Osteocyte (in vitro differentiated cells): Measurements from ENCODE around the gene SMYD3. TPM values are rescaled to one million over a fixed set of nuclear protein-coding genes. Genes with fewer than 3 reads are reported as not detected.

ENCODE experiments used
- DNase-seq: peaks from one replicate; pipeline ENCODE4 v3.0.0; 2021; ENCODE audit warnings: mixed read lengths; ENCODE audit not compliant: unreplicated experiment; ENCODE audit errors: extremely low spot score
- H3K27ac Mint-ChIP-seq: one replicate; pipeline ENCODE4 v1.8.0; 2021; ENCODE audit warnings: mild to moderate bottlenecking, mixed read lengths; ENCODE audit not compliant: unreplicated experiment
- H3K27me3 Mint-ChIP-seq: one replicate; pipeline ENCODE4 v1.8.0; 2021; ENCODE audit warnings: mixed read lengths; ENCODE audit not compliant: unreplicated experiment
- H3K36me3 Mint-ChIP-seq: one replicate; pipeline ENCODE4 v1.8.0; 2021; ENCODE audit warnings: mixed read lengths; ENCODE audit not compliant: unreplicated experiment
- H3K4me1 Mint-ChIP-seq: one replicate; pipeline ENCODE4 v1.8.0; 2021; ENCODE audit warnings: mixed read lengths; ENCODE audit not compliant: unreplicated experiment
- H3K4me3 Mint-ChIP-seq: one replicate; pipeline ENCODE4 v1.8.0; 2021; ENCODE audit warnings: mild to moderate bottlenecking, moderate library complexity, mixed read lengths; ENCODE audit not compliant: unreplicated experiment
- H3K9me3 Mint-ChIP-seq: one replicate; pipeline ENCODE4 v1.8.0; 2021; ENCODE audit warnings: mixed read lengths; ENCODE audit not compliant: unreplicated experiment
- total RNA-seq: library from RNA; stranded (reverse); gene quantifications from 2 replicates; pipeline ENCODE4 v1.2.1, GENCODE V29; 2021
- TF ChIP-seq, protein P1 (sequence below): fragments of 200-600 bp; sonication (generic); IDR thresholded peaks from 2 replicates; pipeline ENCODE4 v1.5.0; 2021; ENCODE audit warnings: antibody characterized with exemption, mild to moderate bottlenecking, moderate library complexity

SMYD3 gene
- total RNA-seq, 1 donor from 2014 or later, result 22.3 TPM

DNA sequence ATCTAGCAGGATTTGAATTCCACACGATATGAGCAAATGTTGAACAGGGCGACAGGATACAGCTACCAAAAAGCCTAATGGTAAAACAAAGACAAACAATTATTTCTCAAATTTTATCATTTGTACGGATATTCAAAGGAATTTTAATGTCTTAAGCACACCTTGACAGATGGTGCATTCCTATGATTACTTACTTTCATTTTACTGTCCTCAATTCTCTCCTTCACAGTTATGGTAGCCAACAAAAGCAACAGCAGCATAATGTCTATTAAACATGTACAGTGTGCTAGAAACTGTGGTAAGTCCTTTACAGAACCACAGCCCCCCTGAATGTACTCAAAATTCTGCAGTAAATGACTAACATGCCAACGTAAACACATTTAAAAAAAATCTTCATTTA is 365.8 kb downstream of the SMYD3 start:
- Mint-ChIP-seq H3K36me3 (no peaks in the 10 kb centered on the region), H3K4me3 (no peak overlapping the region), H3K27me3 (no peaks in the 10 kb centered on the region), H3K4me1 (peaks cover 14% of the 10 kb centered on the region), H3K9me3 (no peaks in the 10 kb centered on the region), H3K27ac (no peak overlapping the region)
- TF ChIP-seq, protein P1, sequence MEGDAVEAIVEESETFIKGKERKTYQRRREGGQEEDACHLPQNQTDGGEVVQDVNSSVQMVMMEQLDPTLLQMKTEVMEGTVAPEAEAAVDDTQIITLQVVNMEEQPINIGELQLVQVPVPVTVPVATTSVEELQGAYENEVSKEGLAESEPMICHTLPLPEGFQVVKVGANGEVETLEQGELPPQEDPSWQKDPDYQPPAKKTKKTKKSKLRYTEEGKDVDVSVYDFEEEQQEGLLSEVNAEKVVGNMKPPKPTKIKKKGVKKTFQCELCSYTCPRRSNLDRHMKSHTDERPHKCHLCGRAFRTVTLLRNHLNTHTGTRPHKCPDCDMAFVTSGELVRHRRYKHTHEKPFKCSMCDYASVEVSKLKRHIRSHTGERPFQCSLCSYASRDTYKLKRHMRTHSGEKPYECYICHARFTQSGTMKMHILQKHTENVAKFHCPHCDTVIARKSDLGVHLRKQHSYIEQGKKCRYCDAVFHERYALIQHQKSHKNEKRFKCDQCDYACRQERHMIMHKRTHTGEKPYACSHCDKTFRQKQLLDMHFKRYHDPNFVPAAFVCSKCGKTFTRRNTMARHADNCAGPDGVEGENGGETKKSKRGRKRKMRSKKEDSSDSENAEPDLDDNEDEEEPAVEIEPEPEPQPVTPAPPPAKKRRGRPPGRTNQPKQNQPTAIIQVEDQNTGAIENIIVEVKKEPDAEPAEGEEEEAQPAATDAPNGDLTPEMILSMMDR, result no peak
- no peak for DNase-seq

DNA sequence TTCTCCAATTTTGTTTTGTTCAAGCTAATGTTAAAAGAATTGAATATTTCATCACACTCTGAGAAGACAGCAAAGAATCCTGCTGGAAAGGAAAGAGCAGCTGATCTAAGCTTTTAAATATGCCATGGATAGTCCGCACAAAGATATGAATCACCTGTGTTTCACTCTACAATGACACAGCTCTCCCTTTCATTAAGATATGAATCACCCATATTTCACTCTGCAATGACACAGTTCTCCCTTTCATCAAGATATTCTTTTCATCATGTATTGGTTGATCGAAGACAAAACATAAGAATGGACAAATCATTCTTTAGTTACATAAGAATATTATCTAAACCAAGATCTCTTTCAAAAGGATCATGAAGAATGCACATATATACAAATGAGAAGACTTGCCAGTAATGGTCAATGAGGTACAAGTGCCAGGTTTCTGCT is 367.3 kb downstream of the SMYD3 start:
- no peaks in the 10 kb centered on the region for H3K27me3 Mint-ChIP-seq
- no peak overlapping the region for H3K27ac Mint-ChIP-seq
- TF ChIP-seq, protein P1, result no peak
- H3K4me1 Mint-ChIP-seq, result peaks cover 14% of the 10 kb centered on the region
- H3K4me3 Mint-ChIP-seq, result no peak overlapping the region
- no peaks in the 10 kb centered on the region for H3K9me3 Mint-ChIP-seq
- no peak for DNase-seq
- no peaks in the 10 kb centered on the region for H3K36me3 Mint-ChIP-seq

DNA sequence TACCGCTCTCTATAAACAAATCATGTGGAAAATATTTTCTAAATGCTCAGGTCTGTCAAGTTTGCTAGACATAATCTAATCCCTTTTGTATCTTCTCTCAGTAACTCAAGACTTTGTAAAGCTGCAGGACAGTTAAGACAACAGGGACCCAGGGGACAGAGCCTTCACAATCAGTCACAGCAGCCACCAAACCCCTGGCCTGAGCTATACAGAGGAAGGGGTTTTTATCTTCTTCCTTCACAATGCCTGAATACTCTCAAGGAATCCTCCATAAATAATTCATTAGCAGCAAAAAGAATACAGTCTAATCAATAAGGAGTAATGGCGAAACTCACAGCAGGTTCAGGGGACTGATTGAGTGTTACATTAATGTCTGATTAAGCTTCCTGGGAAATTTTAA is 368.3 kb downstream of the SMYD3 start:
- TF ChIP-seq, protein P1, result no peak
- no peak for DNase-seq
- Mint-ChIP-seq H3K9me3 (no peaks in the 10 kb centered on the region), H3K4me3 (no peak overlapping the region), H3K36me3 (no peaks in the 10 kb centered on the region), H3K27ac (no peak overlapping the region), H3K4me1 (peaks cover 14% of the 10 kb centered on the region), H3K27me3 (no peaks in the 10 kb centered on the region)

DNA sequence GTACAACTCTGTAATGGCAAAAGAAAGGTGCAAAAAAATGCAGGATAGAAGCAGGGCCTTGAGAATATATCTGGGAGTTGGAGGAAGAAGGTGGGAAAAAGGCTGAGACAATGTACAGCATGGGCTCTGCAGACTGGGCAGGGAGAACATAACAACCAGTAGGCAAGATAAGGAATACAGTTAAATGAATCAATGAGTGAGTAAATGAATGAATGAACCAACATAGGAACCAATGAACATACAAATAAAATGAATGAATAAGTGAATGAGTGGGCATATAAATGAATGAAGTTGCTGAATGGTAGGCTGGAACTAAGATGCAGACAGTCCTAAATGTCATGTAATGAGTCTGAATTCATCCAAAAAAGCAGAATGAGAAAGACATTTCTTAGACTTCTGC is 370.6 kb downstream of the SMYD3 start:
- Mint-ChIP-seq H3K4me1 (peaks cover 7% of the 10 kb centered on the region), H3K27me3 (no peaks in the 10 kb centered on the region), H3K4me3 (no peak overlapping the region), H3K9me3 (no peaks in the 10 kb centered on the region), H3K27ac (no peak overlapping the region), H3K36me3 (peaks cover 1% of the 10 kb centered on the region)
- TF ChIP-seq, protein P1, result no peak
- DNase-seq, result no peak

DNA sequence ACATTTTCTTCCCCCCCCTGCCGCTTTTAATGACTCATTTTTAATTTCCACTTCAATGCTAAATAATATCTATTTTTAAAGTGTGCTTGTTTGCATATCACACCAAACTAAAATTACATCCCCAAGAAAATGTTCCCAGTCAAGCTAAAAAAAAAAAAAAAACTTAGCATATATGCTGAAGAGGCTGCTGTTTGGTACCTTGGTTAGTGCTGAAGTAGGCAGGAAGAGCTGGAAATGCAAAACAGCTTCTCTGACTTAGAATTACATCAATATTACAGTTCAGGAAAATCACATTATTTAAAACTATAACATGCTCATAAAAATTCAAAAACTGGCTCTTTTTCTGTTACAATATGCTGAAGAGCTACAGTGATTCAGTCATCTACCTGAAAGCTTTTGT is 372.3 kb downstream of the SMYD3 start:
- peaks cover 3% of the 10 kb centered on the region for H3K4me1 Mint-ChIP-seq
- no peaks in the 10 kb centered on the region for H3K9me3 Mint-ChIP-seq
- no peak for DNase-seq
- peaks cover 1% of the 10 kb centered on the region for H3K36me3 Mint-ChIP-seq
- no peak overlapping the region for H3K4me3 Mint-ChIP-seq
- no peaks in the 10 kb centered on the region for H3K27me3 Mint-ChIP-seq
- TF ChIP-seq, protein P1, result no peak
- H3K27ac Mint-ChIP-seq, result no peak overlapping the region
